GM23338 (cell line): ENCODE measurements around the gene PNLIPRP3.

Experiments used
- CREB1 ChIP-seq: fragments of 250-450 bp; sonication (Bioruptor Pico); IDR thresholded peaks from 2 replicates; pipeline ENCODE4 v1.5.0; 2020; ENCODE audit warnings: low read depth, mild to moderate bottlenecking, moderate library complexity
- ETS1 ChIP-seq: IDR thresholded peaks from 2 replicates; pipeline ENCODE4 v1.6.1; 2016; ENCODE audit warnings: antibody characterized with exemption
- EZH2 ChIP-seq: fragments of 200-600 bp; sonication (generic); IDR thresholded peaks from one replicate; pipeline ENCODE4 v1.8.0; 2017; ENCODE audit warnings: antibody characterized with exemption, mild to moderate bottlenecking, low read depth; ENCODE audit not compliant: unreplicated experiment
- EZH2phosphoT487 ChIP-seq: fragments of 200-600 bp; sonication (generic); IDR thresholded peaks from one replicate; pipeline ENCODE4 v1.8.1; 2018; ENCODE audit warnings: antibody characterized with exemption; ENCODE audit not compliant: unreplicated experiment
- JUNB ChIP-seq: IDR thresholded peaks from one replicate; pipeline ENCODE4 v1.6.1; 2016; ENCODE audit warnings: antibody characterized with exemption; ENCODE audit not compliant: unreplicated experiment
- NANOG ChIP-seq: IDR thresholded peaks from 2 replicates; pipeline ENCODE4 v1.6.1; 2016; ENCODE audit warnings: antibody characterized with exemption, borderline replicate concordance
- POLR2AphosphoS5 ChIP-seq: IDR thresholded peaks from 2 replicates; pipeline ENCODE4 v1.6.1; 2016; ENCODE audit warnings: antibody characterized with exemption, low read depth
- REST ChIP-seq: IDR thresholded peaks from one replicate; pipeline ENCODE4 v1.6.1; 2018; ENCODE audit warnings: antibody characterized with exemption; ENCODE audit not compliant: unreplicated experiment
- STAT1 ChIP-seq: IDR thresholded peaks from one replicate; pipeline ENCODE4 v1.6.1; 2016; ENCODE audit warnings: antibody characterized with exemption; ENCODE audit not compliant: unreplicated experiment
- ZNF114 ChIP-seq: fragments of 250-450 bp; sonication (Bioruptor Pico); IDR thresholded peaks from 2 replicates; pipeline ENCODE4 v1.5.0; 2020; ENCODE audit warnings: mild to moderate bottlenecking, moderate library complexity
- ZNF331 ChIP-seq: fragments of 250-450 bp; sonication (Bioruptor Pico); IDR thresholded peaks from 2 replicates; pipeline ENCODE4 v1.5.0; 2020; ENCODE audit warnings: low read depth, mild to moderate bottlenecking, moderate library complexity
- TF ChIP-seq, protein P1 (sequence below), 2 experiments: fragments of 200-600 bp in 1 of 2; sonication (generic) in 1 of 2; conservative IDR thresholded peaks; 2 replicates each; pipeline versions ENCODE4 v1.5.1 to v1.6.1; 2016 to 2017; ENCODE audit warnings: antibody characterized with exemption in 2 of 2, low read depth in 2 of 2, mild to moderate bottlenecking in 2 of 2, moderate library complexity in 1 of 2
- TF ChIP-seq, protein P2 (sequence below): fragments of 250-450 bp; sonication (Bioruptor Pico); IDR thresholded peaks from 2 replicates; pipeline ENCODE4 v1.5.0; 2020; ENCODE audit warnings: mild to moderate bottlenecking, moderate library complexity

GRCh38 chr10:116466715-116467422 lies 39.2 kb downstream of the PNLIPRP3 start:
- TF ChIP-seq, protein P1, sequence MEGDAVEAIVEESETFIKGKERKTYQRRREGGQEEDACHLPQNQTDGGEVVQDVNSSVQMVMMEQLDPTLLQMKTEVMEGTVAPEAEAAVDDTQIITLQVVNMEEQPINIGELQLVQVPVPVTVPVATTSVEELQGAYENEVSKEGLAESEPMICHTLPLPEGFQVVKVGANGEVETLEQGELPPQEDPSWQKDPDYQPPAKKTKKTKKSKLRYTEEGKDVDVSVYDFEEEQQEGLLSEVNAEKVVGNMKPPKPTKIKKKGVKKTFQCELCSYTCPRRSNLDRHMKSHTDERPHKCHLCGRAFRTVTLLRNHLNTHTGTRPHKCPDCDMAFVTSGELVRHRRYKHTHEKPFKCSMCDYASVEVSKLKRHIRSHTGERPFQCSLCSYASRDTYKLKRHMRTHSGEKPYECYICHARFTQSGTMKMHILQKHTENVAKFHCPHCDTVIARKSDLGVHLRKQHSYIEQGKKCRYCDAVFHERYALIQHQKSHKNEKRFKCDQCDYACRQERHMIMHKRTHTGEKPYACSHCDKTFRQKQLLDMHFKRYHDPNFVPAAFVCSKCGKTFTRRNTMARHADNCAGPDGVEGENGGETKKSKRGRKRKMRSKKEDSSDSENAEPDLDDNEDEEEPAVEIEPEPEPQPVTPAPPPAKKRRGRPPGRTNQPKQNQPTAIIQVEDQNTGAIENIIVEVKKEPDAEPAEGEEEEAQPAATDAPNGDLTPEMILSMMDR (conservative IDR thresholded peaks at IDR 0.05; ENCODE audit: low read depth in 2 of 2): no peak
- no peak for TF ChIP-seq ZNF331 (CRISPR knock-in tag)
- no peak for TF ChIP-seq ETS1
- no peak for TF ChIP-seq JUNB
- no peak for TF ChIP-seq EZH2
- no peak for TF ChIP-seq POLR2AphosphoS5
- TF ChIP-seq EZH2phosphoT487: no peak
- TF ChIP-seq, protein P2, sequence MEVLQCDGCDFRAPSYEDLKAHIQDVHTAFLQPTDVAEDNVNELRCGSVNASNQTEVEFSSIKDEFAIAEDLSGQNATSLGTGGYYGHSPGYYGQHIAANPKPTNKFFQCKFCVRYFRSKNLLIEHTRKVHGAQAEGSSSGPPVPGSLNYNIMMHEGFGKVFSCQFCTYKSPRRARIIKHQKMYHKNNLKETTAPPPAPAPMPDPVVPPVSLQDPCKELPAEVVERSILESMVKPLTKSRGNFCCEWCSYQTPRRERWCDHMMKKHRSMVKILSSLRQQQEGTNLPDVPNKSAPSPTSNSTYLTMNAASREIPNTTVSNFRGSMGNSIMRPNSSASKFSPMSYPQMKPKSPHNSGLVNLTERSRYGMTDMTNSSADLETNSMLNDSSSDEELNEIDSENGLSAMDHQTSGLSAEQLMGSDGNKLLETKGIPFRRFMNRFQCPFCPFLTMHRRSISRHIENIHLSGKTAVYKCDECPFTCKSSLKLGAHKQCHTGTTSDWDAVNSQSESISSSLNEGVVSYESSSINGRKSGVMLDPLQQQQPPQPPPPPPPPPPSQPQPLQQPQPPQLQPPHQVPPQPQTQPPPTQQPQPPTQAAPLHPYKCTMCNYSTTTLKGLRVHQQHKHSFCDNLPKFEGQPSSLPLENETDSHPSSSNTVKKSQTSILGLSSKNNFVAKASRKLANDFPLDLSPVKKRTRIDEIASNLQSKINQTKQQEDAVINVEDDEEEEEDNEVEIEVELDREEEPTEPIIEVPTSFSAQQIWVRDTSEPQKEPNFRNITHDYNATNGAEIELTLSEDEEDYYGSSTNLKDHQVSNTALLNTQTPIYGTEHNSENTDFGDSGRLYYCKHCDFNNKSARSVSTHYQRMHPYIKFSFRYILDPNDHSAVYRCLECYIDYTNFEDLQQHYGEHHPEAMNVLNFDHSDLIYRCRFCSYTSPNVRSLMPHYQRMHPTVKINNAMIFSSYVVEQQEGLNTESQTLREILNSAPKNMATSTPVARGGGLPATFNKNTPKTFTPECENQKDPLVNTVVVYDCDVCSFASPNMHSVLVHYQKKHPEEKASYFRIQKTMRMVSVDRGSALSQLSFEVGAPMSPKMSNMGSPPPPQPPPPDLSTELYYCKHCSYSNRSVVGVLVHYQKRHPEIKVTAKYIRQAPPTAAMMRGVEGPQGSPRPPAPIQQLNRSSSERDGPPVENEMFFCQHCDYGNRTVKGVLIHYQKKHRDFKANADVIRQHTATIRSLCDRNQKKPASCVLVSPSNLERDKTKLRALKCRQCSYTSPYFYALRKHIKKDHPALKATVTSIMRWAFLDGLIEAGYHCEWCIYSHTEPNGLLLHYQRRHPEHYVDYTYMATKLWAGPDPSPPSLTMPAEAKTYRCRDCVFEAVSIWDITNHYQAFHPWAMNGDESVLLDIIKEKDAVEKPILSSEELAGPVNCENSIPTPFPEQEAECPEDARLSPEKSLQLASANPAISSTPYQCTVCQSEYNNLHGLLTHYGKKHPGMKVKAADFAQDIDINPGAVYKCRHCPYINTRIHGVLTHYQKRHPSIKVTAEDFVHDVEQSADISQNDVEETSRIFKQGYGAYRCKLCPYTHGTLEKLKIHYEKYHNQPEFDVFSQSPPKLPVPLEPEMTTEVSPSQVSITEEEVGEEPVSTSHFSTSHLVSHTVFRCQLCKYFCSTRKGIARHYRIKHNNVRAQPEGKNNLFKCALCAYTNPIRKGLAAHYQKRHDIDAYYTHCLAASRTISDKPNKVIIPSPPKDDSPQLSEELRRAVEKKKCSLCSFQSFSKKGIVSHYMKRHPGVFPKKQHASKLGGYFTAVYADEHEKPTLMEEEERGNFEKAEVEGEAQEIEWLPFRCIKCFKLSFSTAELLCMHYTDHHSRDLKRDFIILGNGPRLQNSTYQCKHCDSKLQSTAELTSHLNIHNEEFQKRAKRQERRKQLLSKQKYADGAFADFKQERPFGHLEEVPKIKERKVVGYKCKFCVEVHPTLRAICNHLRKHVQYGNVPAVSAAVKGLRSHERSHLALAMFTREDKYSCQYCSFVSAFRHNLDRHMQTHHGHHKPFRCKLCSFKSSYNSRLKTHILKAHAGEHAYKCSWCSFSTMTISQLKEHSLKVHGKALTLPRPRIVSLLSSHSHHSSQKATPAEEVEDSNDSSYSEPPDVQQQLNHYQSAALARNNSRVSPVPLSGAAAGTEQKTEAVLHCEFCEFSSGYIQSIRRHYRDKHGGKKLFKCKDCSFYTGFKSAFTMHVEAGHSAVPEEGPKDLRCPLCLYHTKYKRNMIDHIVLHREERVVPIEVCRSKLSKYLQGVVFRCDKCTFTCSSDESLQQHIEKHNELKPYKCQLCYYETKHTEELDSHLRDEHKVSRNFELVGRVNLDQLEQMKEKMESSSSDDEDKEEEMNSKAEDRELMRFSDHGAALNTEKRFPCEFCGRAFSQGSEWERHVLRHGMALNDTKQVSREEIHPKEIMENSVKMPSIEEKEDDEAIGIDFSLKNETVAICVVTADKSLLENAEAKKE (CRISPR knock-in tag): no peak
- no peak for TF ChIP-seq REST
- TF ChIP-seq ZNF114 (CRISPR knock-in tag): no peak
- no peak for TF ChIP-seq NANOG
- TF ChIP-seq CREB1 (CRISPR knock-in tag): no peak
- TF ChIP-seq STAT1: no peak
